CD4-positive, alpha-beta T cell treated with Interleukin-4 for 1 hour (primary cell): Measurements from ENCODE around the gene HLA-DPB1.
A peak's percentile ranks its signal among the peaks of the same experiment; 100 is the strongest.
"Not testable (repeated sequence)": the region's sequence is repeated elsewhere in the genome, so short reads cannot be mapped to it uniquely, and the experiment has no call there.

Experiments
- DNase-seq, 2 donors: peaks; one replicate each; pipeline ENCODE4 v3.0.0-alpha.2; 2020 to 2022

HLA-DPB1 gene

DNA sequence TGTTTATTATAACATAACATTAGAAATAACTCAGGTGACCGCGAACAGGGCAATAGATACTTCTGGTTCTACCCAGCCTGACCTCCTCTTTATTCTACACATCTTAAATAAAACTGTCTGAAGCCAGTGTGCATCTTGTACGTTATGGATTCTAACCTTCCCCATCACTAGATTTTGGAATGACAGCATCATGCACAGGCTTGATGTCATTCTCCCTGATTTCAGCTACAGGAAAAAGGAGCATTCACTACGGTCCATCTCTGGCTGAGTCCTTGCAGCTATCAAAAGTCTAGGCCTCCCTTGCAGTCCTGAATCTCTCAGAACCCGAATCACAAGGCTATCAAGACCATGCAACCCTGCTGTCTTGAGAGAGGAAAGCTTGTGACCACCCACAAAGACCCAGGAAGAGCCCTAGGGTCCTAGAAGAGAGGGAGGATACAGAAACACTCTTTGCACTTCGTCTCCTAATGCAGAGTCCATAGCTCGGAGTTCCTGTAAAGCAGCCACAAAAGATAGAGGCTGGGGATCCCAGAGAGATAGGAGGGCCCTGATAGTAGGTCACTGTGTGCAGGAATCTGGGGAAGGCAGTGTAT, 3.2 kb upstream of the HLA-DPB1 start:
- no peak for DNase-seq

GRCh38 chr6:33073431-33073871, 2.3 kb upstream of the HLA-DPB1 start, which contains the start of gene HLA-DPA1:
Gene HLA-DPA1 (minus strand): TSS chr6:33073649.
- peak; percentile 78 to 83 for DNase-seq

- no peak for DNase-seq
These were observed 602 bp upstream of the HLA-DPB1 start for GRCh38 chr6:33075208-33075567.

DNA sequence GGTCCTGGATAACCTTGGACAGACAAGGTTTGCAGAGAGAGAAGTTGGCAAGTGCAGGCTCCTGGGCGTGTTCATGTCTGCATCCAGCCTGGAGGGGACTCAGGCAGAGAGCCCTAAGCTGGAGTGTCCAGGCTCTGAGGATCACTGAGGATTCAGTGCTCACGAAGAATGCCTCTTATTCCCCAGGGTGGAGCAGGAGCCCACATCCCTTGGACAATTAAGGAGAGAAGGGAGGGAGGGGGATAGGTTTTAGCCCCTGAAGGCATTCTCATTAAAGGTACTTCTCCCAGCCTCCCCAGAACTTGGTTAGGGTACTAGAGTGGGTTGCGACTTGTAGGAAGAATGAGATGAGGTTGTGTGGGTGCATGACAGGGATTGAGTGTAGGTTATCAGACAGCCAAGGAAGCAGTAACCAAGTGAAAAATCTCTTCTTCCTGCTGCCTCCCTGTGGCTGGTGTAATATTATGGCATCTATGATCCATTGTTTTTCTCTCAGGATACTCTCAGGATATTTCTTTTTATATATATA, 680 bp downstream of the HLA-DPB1 start:
- DNase-seq = no peak

DNA sequence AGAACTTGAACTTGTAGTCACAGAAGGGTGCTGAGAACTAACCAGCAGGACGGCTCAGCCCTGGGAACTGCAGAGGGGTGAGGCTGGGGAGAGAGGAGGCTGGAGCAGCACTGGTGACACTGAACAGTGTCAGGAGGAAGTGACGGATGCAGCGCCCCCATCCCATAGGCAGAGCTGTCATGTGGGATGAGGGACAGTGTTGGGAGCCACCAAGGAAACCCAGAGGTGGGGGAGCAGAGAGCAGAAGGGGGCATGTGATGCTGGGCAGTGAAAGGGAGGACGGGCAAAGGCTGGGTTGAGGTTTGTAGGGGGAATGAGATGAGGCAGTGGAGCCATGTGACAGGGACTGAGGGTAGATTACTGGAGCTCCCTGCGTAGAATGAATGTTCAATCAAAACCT, 2.1 kb downstream of the HLA-DPB1 start:
- DNase-seq = no peak

DNA sequence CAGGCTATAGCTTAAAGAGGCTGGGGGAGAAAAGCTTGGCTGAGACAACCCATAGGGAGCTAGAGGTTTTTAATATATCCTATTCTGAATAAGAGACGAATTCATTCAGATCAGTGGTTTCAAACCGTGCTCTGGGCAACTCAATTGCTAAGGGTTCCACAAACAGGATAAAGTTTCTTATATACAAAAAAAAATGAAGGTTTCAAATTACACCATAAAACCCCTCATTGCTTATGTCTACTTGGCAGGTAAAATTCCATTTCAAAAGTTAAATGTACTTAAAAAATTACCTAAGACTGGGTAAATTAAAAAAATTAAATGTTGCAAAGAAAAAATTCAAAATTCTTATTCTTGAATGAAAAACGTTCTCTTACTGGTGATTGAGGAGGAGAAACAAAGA, 2.7 kb downstream of the HLA-DPB1 start:
- no peak for DNase-seq

- no peak for DNase-seq
These were observed 3.2 kb downstream of the HLA-DPB1 start for GRCh38 chr6:33078919-33079521.

GRCh38 chr6:33079580-33079979, 3.8 kb downstream of the HLA-DPB1 start:
- no peak for DNase-seq

DNA sequence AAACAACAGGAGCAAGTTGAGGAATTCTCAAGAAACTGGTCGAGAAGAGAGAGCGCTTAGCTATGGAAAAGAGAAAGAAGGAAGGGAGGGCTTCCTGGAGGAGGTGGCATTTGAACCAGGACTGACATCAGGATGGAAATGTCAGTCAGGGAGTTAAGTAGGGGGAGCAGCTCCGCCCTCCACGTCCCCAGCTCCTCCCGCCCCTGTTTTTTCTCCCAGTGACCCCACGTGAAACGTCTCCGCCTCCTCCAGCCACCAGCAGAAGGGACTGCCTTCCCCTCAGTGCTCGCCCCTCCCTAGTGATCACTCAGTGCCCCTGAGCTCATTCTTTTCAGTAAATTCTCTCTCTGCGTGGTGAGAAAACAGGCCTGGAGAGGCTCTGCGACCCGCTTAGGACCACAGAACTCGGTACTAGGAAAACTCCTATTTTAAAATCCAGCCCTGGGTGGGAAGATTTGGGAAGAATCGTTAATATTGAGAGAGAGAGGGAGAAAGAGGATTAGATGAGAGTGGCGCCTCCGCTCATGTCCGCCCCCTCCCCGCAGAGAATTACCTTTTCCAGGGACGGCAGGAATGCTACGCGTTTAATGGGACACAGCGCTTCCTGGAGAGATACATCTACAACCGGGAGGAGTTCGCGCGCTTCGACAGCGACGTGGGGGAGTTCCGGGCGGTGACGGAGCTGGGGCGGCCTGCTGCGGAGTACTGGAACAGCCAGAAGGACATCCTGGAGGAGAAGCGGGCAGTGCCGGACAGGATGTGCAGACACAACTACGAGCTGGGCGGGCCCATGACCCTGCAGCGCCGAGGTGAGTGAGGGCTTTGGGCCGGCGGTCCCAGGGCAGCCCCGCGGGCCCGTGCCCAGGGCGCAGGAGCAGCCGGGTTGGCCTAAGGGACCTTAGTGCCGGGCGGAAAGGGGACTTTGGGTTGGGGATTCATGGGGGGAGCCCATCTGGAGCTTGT, 4.6 kb downstream of the HLA-DPB1 start:
- DNase-seq = no peak

GRCh38 chr6:33081098-33081824, 5.5 kb downstream of the HLA-DPB1 start:
- DNase-seq = no peak

DNA sequence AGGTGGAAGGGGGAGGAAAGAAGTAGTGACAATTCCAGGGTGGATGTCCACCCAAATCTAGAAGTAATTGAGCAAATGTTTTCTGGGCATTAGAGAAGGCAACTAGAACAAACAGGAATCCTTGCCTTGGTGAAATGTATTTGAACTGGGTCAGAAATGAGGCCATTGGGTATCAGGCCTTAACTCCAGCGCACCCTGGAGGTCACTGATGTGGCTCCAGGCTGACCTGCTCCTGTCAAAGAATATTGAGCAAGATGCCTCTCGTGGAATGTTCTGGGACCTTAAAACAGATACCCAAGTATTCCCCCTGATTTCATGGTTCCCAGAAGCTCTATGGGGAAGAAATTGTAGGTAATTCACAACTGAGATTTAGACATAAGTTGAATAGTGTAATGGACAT, 6.9 kb downstream of the HLA-DPB1 start:
- DNase-seq = no peak

GRCh38 chr6:33085627-33086026, 9.8 kb downstream of the HLA-DPB1 start:
- DNase-seq = no peak

- DNase-seq = no peak
These were observed 12.6 kb downstream of the HLA-DPB1 start for GRCh38 chr6:33088258-33088930.

DNA sequence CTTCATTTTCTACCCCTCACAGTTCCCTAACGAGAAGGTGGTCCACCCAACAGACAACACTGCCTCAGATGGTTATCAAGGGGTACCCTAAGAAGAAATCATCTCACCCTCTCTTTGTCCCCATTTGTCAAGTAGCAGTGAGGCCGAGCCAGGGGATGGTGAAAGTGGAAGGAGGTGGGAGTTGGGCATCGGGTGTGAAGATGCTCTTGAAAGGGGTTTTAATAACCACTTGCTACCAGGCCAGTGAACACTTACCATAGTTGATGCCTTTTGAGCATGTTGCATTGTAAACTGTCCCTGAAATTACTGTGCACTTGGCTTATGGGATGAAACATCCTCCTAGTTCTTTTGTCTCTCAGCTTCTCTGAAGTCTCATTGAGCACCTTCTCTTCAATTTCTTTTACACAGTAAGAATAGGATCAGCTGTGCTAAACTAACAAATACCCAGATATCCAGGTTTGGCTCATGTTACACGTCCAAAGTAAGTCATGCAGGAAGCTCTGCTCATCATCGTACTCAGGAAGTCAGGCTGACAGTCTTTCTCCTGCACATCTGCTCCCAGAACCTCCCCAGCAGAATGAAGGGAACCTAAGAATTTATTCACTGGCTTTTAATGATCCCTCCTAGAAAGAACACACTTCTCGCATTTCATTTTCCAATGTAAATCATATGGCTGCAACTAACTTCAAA, 13.3 kb downstream of the HLA-DPB1 start:
- DNase-seq = no peak

DNA sequence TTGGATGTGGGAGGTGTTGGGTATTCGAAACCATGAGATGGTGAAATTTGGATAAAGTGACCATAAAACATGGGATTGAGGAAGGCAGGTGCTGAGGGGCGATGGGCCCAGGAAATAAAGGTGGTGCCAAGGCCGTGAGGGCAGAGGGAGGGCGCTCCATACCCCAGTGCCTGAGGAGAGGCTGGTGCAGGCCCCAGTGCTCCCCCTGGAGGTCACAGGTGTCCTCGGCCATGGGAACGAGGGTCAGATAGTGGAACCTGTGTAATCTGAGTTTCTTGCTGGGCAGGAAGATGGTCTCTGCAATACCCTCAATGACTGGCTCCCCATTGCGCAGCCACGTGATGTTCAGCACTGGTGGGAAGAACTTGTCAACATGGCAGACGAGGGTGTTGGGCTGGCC, 16.2 kb downstream of the HLA-DPB1 start:
- DNase-seq = peak; percentile 56 to 58

GRCh38 chr6:33092385-33092784, 16.6 kb downstream of the HLA-DPB1 start:
- DNase-seq = no peak

DNA sequence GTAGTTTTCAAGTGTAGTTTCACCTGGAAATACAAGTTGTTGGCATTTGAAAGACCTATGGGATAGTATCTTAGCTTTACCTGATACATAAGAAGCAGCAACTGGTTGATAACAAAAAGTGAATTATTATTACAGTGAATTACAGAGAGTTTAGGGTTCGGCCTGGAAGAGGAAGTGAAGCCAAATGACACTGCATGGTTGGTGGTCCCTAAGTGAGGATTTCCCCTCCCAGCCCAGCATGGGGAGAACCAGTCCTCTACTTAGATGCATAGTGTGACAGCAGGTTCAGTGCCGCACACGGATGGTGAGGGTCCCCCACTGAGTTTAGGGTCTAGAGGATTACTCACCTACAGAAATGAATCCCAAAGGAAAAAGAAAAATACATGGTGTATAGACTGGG, 18.1 kb downstream of the HLA-DPB1 start:
- DNase-seq = peak in 1 of 2 donors; percentile 34

DNA sequence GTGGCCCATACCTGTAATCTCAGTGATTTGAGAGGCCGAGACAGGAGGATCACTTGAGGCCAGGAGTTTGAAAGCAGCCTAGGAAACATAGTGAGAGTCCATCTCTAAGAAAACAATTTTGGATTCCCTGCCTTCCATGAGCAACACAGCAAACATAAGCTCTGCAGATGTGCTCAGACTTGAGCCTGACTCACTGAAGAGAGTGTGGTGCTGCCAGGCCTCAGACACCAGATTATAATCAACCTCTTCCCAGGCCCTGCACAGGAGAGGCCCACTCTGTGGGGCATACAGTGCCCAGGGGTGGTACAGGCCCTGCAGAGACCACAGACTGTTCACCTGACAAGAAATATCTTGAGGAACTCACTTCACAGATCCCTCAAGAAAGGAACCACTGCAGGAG, 19.9 kb downstream of the HLA-DPB1 start:
- no peak for DNase-seq

DNA sequence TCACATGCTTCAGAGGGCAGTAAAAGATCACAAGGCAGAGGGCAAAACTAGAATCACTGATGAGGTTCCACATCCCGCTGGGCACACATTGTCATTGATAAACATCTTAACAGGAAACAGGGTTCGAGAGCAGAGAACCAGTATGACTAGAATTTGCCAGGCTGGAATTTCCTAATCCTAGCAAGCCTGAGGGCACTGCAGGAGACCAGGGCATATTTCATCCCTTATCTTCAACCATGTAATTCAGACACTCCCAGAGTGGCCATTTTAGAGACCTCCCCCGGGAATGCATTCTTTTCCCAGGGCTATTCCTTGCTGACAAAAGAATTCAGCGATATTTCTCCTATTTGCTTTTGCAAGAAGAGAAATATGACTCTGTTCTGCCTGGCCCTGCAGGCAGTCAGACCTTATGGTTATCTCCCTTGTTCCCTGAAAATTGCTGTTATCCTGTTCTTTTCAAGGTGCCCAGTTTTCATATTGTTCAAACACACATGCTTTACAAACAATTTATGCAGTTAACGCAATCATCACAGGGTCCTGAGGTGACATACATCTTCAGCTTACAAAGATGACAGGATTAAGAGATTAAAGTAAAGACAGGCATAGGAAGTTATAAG, 25.4 kb downstream of the HLA-DPB1 start:
- not testable (repeated sequence) for DNase-seq

DNA sequence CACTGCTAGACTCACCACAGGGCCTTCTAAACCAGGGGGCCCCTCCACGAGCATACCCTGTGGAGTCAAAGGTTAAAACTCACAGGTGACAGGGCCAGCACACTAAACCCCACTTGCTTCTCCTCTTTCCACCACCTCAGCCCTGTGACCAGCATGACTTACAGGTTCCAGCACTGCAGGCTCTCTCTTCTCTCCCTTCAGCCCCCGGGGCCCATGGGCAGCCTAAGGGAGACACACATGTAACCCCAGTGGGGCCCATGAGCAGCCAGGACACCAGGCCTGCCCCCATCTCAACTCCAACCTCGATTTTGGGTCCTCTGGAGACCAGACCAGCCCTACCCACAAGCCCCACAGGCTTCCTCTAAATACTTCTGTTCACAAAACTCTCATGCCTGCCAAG, 28.0 kb downstream of the HLA-DPB1 start:
- DNase-seq = no peak

GRCh38 chr6:33104887-33105286, 29.1 kb downstream of the HLA-DPB1 start:
- DNase-seq = no peak
